NCI-H146 treated with DMSO at 0.1 percent for 48 hours (cell line): ENCODE results near the gene CRACDL.

ENCODE experiments used
- DNase-seq: peaks from one replicate; lab custom pipeline; 2025; ENCODE audit not compliant: unreplicated experiment; lab: John Stamatoyannopoulos, UW

CRACDL gene

GRCh38 chr2:98866033-98866432 is 70.0 kb downstream of the CRACDL start:
- DNase-seq, result no peak

GRCh38 chr2:98861601-98862000 is 74.4 kb downstream of the CRACDL start:
- no peak for DNase-seq

DNA sequence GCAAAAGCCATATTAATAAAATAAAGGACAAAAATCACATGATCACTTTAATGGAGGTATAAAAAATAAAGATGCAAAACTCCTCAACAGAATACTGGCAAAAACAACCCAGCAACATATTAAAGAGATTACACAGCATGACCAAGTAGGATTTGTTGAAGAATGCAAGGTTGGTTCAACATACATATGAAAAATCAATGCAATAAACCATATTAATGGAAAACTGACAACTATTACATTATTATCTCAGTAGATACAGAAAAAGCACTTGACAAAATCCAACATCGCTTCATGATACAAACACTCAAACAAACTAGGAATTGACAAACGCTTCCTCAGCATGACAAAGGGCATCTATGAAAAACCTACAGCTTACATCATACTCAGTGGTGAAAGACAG is 76.7 kb downstream of the CRACDL start:
- no peak for DNase-seq

- DNase-seq, result no peak
Observed at GRCh38 chr2:98857001-98857400, 79.0 kb downstream of the CRACDL start.

- no peak for DNase-seq
Observed at GRCh38 chr2:98854682-98855081, 81.3 kb downstream of the CRACDL start.

- DNase-seq, result no peak
Observed at GRCh38 chr2:98852932-98853331, 83.1 kb downstream of the CRACDL start.

DNA sequence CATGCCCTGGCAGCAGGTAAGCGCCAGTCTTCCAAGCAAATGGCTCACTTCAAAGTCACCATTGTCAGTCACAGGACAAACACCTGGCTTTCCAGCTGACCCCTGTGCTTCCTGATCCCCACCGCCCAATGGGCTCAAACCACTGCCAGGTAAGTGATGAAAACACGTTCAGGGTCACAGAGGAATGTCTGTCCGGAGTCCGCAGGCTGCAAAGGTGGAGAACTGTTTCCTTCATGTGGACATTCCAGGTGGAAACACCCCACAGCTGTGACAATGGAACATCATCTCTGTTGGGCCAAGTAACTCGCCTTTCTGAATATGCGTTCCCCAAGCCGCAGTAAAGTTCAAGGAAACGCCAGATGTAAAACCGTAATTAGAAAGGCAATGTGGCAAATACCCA is 86.0 kb downstream of the CRACDL start:
- no peak for DNase-seq

DNA sequence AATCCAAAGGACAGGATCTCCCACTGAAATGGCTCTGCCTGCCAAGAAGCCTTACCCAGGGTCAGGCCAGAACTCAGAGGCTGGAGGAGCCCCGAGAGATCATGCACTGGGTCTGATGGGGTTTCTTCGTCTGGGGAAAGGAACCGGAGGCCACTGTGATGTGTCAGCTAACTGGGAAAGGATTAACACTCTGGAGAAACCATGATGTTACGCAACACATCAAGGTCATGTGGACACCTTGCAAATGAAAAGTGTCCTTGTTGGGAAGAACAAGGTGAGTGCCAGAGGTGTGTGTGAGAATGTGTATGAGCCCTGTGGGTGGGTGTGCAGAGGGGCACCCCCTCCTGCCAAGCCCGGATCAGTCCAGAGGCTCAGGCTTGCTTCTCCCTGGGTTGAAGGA is 86.9 kb downstream of the CRACDL start:
- DNase-seq, result no peak

DNA sequence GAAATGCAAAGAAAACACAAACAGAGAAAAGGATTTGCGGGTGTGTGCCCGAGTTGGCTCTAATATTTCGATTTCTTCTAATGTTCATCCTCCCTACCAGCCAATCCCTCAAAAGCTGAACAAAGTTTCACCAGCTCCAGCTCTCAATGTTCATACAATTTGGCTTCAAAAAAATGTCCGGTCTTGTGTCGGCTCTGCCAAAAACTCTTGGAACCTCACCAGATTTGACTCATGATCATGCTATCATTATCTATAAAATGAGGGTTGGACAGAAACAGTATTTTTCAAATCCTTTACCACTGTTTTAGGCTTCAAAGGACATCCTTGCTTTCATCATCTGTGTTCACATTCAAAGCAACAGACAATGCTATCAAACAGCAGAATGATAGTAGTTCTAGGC is 88.2 kb downstream of the CRACDL start:
- no peak for DNase-seq

GRCh38 chr2:98846041-98846440 is 90.0 kb downstream of the CRACDL start:
- no peak for DNase-seq

DNA sequence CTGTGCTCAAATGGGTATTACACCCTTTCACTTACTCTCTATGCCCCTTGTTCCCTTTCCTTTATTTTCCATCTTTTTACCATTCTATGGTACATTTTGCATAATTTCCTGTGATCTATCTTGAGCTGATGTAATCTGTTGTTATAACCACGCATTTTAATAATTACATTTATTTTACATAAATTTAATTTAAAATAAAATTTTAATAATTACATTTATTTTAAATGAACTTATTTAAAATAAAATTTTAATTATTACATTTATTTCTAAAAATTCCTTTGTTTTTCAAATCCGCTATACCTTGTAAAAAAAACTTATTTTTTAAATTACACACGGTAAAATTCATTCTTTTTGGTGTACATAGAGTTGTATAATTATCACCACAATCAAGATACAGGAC is 93.9 kb downstream of the CRACDL start:
- DNase-seq, result no peak

GRCh38 chr2:98839292-98839691 is 96.7 kb downstream of the CRACDL start:
- no peak for DNase-seq

- no peak for DNase-seq
Observed at GRCh38 chr2:98835831-98836385, 100.1 kb downstream of the CRACDL start.

- DNase-seq, result no peak
Observed at GRCh38 chr2:98833917-98834263, 102.1 kb downstream of the CRACDL start.

DNA sequence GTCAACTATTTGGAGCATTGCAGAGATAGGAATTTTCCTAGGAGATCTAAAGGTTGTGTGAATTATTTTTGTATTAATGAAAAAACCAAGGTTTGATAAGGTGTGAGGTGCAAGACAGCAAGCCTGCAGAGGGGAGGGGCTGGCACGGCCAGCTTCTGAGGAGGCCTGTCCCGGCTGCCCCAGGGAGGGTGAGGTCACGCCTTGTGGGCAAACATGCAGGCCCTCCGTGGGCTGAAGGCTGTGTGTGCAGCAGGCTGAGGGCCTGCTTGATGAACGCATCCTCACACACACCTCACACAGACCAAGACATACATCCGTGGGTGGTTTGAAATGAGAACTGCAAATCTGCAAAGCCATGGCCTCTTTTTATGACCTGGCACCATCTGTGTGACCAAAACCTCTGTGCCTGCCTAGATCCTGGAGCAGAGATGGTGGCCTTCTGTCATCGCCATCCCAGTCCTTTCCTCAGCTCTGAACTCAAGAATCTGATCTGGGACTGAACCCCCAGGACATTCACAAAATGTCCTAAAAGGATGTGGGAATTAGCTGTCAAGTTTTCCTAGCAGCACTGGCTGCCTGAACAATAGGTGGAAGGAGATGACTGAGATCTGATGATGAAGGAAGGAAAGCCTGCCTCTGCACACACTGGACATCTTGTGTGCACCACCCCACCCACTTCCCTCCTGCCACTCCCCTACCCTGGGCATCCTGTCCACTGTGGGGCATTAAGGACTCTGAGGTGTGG is 102.7 kb downstream of the CRACDL start:
- no peak for DNase-seq

DNA sequence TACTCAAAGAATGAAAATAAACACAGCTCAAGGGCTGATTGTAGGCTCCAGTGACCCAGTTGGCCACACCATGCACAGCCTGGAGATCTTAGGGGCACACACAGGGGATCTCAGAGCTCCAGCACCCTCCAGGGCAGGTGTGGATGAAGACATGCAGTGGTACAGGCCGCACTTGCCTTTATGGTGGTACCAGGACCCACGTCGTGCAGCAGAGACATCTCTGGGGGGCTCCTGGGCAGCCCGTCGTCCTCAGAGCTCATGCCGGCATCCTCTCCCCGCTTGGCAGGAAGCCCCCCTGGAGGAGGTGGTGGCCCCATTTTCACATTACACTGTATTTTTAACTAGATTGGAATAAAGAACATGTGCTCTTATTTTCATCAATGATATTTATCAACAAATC is 103.9 kb downstream of the CRACDL start:
- no peak for DNase-seq

- no peak for DNase-seq
Observed at GRCh38 chr2:98830571-98831145, 105.4 kb downstream of the CRACDL start.

- no peak for DNase-seq
Observed at GRCh38 chr2:98829581-98830270, 106.3 kb downstream of the CRACDL start.

- DNase-seq, result peak; percentile 47
Observed at GRCh38 chr2:98828793-98829371, 107.1 kb downstream of the CRACDL start.

DNA sequence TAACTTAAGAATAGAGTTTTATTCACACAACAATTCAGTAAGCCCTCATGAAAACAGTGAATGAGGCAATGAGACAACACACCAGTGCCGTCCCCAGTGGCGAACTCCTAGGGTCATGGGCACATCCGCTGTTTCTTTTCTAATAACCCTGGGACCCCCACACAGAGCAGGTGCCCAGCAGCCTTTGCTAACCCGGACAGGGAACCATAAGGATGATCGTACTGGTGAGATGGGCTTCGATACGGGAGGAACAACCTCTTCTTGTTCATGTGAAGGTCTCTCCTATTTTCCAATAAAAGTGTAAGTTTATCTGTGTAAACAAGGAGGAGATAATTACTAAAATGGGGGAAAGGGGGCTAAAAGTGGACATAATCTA is 107.7 kb downstream of the CRACDL start:
- DNase-seq, result no peak

DNA sequence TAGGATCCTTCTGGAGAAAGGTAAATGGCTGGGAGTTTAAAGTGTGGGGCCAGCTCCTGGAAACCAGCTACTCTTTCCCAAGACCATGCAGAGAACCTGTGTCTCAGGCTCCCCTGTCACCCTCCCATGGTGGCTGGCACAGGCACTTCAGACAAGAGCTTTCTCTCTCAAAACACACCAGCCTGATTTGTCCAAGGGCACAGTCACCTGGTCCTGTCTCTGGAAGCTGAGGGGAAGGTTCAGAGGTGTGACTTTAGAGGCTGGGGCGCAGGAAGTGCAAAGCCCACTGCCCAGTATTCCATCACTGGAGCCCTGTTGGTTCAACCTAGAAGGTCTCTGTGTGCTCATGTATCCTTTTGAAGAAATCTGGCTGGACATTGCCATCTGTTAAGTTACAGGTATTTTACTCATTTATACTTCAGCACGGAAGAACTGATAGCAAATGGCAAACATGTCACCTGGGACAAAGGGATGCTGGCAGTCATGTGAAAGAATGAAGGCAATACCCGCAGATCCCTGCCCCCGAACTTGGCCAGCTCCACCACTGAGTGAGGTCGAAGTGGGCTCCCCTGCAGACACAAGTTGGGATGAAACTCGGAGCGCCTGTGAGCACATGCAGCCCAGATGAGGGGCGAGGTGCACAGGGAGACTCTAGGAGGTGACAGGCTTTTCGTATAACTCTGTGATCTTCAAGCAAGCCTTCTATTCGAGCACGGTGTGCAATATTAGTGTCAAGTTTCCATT is 108.2 kb downstream of the CRACDL start:
- no peak for DNase-seq
